SK-N-SH (cell line): ENCODE measurements around the gene ZBTB3. TPM values are rescaled to one million over a fixed set of nuclear protein-coding genes. Genes with fewer than 3 reads are reported as not detected.

Experiments
- CTCF ChIA-PET: fragments of 300-600, 350-600 bp; formaldehyde crosslinking; extraction: SDS; loops from one replicate; lab custom pipeline; 2021; lab: Yijun Ruan, JAX
- POLR2A ChIA-PET: fragments of 350-600 bp; sonication (Branson Sonifier 250); formaldehyde crosslinking; extraction: SDS; loops from one replicate; lab custom pipeline; 2020; ENCODE audit warnings: antibody characterized with exemption, inconsistent platforms; lab: Yijun Ruan, JAX
- DNase-seq: peaks from one replicate; pipeline ENCODE4 v3.0.0; 2012
- H2AFZ ChIP-seq: fragments of 200-600 bp; sonication (generic); 2 replicates; pipeline ENCODE4 v1.8.1; 2016; ENCODE audit warnings: antibody characterized with exemption, mild to moderate bottlenecking, low read depth
- H3F3A ChIP-seq: fragments of 200-600 bp; sonication (generic); replicated peaks from 2 replicates; pipeline ENCODE3; 2016; ENCODE audit warnings: antibody characterized with exemption, mild to moderate bottlenecking; ENCODE audit not compliant: insufficient read depth
- H3K27ac ChIP-seq, 2 experiments: fragments of 200-500 bp in 1 of 2; fragments of 200-600 bp in 1 of 2; sonication (Bioruptor generic) in 1 of 2; sonication (generic), shearing (Covaris generic) in 1 of 2; 2 replicates each; pipeline versions ENCODE4 v1.5.1 to v1.6.1; 2014 to 2016; ENCODE audit warnings: low read depth in 2 of 2, inconsistent platforms in 1 of 2, low read length in 1 of 2, mild to moderate bottlenecking in 1 of 2, mixed read lengths in 1 of 2
- H3K27me3 ChIP-seq: fragments of 200-600 bp; sonication (generic), shearing (Covaris generic); 2 replicates; pipeline ENCODE4 v1.6.1; 2016; ENCODE audit warnings: mixed run types; ENCODE audit not compliant: insufficient read depth
- H3K36me3 ChIP-seq, 2 experiments: fragments of 200-500 bp in 1 of 2; fragments of 200-600 bp in 1 of 2; sonication (Bioruptor generic) in 1 of 2; sonication (generic) in 1 of 2; replicated peaks in 1 of 2; 2 replicates each; pipeline versions ENCODE3 to v1.5.1; 2014 to 2016; ENCODE audit warnings: low read length in 1 of 2, mild to moderate bottlenecking in 1 of 2; ENCODE audit not compliant: insufficient read depth in 2 of 2, control insufficient read depth in 1 of 2
- H3K4me1 ChIP-seq, 2 experiments: fragments of 200-500 bp in 1 of 2; fragments of 200-600 bp in 1 of 2; sonication (Bioruptor generic) in 1 of 2; sonication (generic), shearing (Covaris generic) in 1 of 2; 2 replicates each; pipeline versions ENCODE4 v1.5.1 to v1.6.1; 2014 to 2016; ENCODE audit warnings: low read depth in 1 of 2, low read length in 1 of 2, mixed run types in 1 of 2; ENCODE audit not compliant: insufficient read depth in 2 of 2, control insufficient read depth in 1 of 2
- H3K4me2 ChIP-seq: fragments of 200-600 bp; sonication (generic), shearing (Covaris generic); 2 replicates; pipeline ENCODE4 v1.6.1; 2017; ENCODE audit warnings: mixed run types
- H3K4me3 ChIP-seq, 2 experiments: fragments of 200-500 bp in 1 of 2; fragments of 200-600 bp in 1 of 2; sonication (Bioruptor generic) in 1 of 2; sonication (generic), shearing (Covaris generic) in 1 of 2; 2 replicates each; pipeline versions ENCODE4 v1.5.1 to v1.8.1; 2014 to 2016; ENCODE audit warnings: low read depth in 2 of 2, inconsistent platforms in 1 of 2, low read length in 1 of 2, mild to moderate bottlenecking in 1 of 2, mixed read lengths in 1 of 2, moderate library complexity in 1 of 2
- H3K79me2 ChIP-seq: fragments of 200-600 bp; sonication (generic); 2 replicates; pipeline ENCODE4 v1.8.1; 2017; ENCODE audit warnings: mild to moderate bottlenecking; ENCODE audit not compliant: insufficient read depth
- H3K9ac ChIP-seq: fragments of 200-600 bp; sonication (generic); 2 replicates; pipeline ENCODE4 v1.6.1; 2017; ENCODE audit warnings: mixed run types
- H3K9me2 ChIP-seq: fragments of 200-600 bp; sonication (generic); 2 replicates; pipeline ENCODE4 v1.6.1; 2017; ENCODE audit warnings: mixed run types
- H3K9me3 ChIP-seq: fragments of 200-600 bp; sonication (generic); 2 replicates; pipeline ENCODE4 v1.6.1; 2017; ENCODE audit warnings: mixed run types, mild to moderate bottlenecking, moderate library complexity
- H4K20me1 ChIP-seq: fragments of 200-600 bp; sonication (generic); 2 replicates; pipeline ENCODE4 v1.6.1; 2017; ENCODE audit warnings: mild to moderate bottlenecking, mixed run types; ENCODE audit not compliant: insufficient read depth
- FOXJ3 ChIP-seq: sonication (generic); formaldehyde crosslinking; IDR thresholded peaks from 2 replicates; pipeline ENCODE4 v1.5.1; 2020; ENCODE audit warnings: mild to moderate bottlenecking, missing genetic modification reagents
- FOXM1 ChIP-seq: IDR thresholded peaks from 2 replicates; pipeline ENCODE4 v1.4.0; 2012; ENCODE audit warnings: low read depth, mild to moderate bottlenecking
- GATA2 ChIP-seq: sonication (generic); formaldehyde crosslinking; IDR thresholded peaks from 2 replicates; pipeline ENCODE4 v1.5.0; 2020; ENCODE audit warnings: mild to moderate bottlenecking, missing genetic modification reagents
- JUND ChIP-seq: IDR thresholded peaks from 2 replicates; pipeline ENCODE4 v1.4.0; 2012
- NFIC ChIP-seq: IDR thresholded peaks from 2 replicates; pipeline ENCODE4 v1.4.0; 2012; ENCODE audit warnings: borderline replicate concordance
- REST ChIP-seq: IDR thresholded peaks from 2 replicates; pipeline ENCODE4 v1.6.1; 2012; ENCODE audit warnings: mild to moderate bottlenecking, low read depth, low read length, moderate library complexity
- SMC3 ChIP-seq: IDR thresholded peaks from 2 replicates; pipeline ENCODE4 v1.6.1; 2012; ENCODE audit warnings: low read depth, low read length, improper control_type of control experiment
- TAF1 ChIP-seq: IDR thresholded peaks from 2 replicates; pipeline ENCODE4 v1.6.1; 2012; ENCODE audit warnings: low read depth, mild to moderate bottlenecking, low read length, moderate library complexity, borderline replicate concordance
- TEAD4 ChIP-seq: IDR thresholded peaks from 2 replicates; pipeline ENCODE4 v1.4.0; 2012; ENCODE audit warnings: mild to moderate bottlenecking, borderline replicate concordance; ENCODE audit not compliant: insufficient read depth
- YY1 ChIP-seq: IDR thresholded peaks from 2 replicates; pipeline ENCODE4 v1.4.0; 2012; ENCODE audit warnings: low read depth, mild to moderate bottlenecking
- ZBTB33 ChIP-seq: IDR thresholded peaks from 2 replicates; pipeline ENCODE4 v1.4.0; 2012; ENCODE audit warnings: low read depth, borderline replicate concordance
- WGBS: methylation state at CpG from one replicate; pipeline ENCODE4 v1.1.6; 2017; ENCODE audit warnings: low lambda C conversion rate; 5-methylcytosine and 5-hydroxymethylcytosine counted together
- polyA plus RNA-seq, 3 experiments: library from polyadenylated mRNA; depleted of rRNA; stranded (reverse); fragments of >200 nt; gene quantifications; 2 replicates each; pipeline ENCODE4 v1.2.3, GENCODE V29; 2012

Gene ZBTB3
- polyA plus RNA-seq, 1 of the 3 experiments (the other 2 are of a cell fraction) = 2.1 TPM

GRCh38 chr11:62726915-62727164, 27.1 kb downstream of the ZBTB3 start:
- CTCF ChIA-PET = interaction anchor here (0.6 to 2.3 kb wide), 6 partner anchors 18 to 100 kb away, joined by 3 to 9 read pairs (median 4); partner anchors contain the start of genes BSCL2 and TMEM179B
- WGBS = no CpG with 5 or more reads among the region's 37 CpGs
- Histone ChIP-seq H3K27ac (peak overlapping the region; percentile 99), H3K79me2 (peaks cover 84% of the 10 kb centered on the region), H4K20me1 (peaks cover 36% of the 10 kb centered on the region), H3K4me1 (peaks cover 12 to 21% of the 10 kb centered on the region in 2 experiments; a peak in 3 of 4 replicates), H3K9me3 (no peaks in the 10 kb centered on the region), H2AFZ (no peak overlapping the region), H3K9me2 (no peaks in the 10 kb centered on the region), H3K36me3 (peaks cover 31 to 42% of the 10 kb centered on the region in 2 experiments), H3K4me3 (peak overlapping the region; percentile 89 to 92), H3K27me3 (no peaks in the 10 kb centered on the region), H3K9ac (peak overlapping the region; percentile 88), H3F3A (peaks cover 26% of the 10 kb centered on the region), H3K4me2 (peak overlapping the region; percentile 93)
- no peak for TF ChIP-seq JUND
- TF ChIP-seq GATA2 (CRISPR knock-in tag) = no peak
- peak; percentile 66; the same call in 1 of the 2 replicates for TF ChIP-seq TAF1
- no peak for TF ChIP-seq TEAD4
- TF ChIP-seq FOXJ3 (CRISPR knock-in tag) = no peak
- TF ChIP-seq SMC3 = no peak
- TF ChIP-seq REST = peak; percentile 26; the same call in 1 of the 2 replicates
- no peak for TF ChIP-seq FOXM1
- no peak for TF ChIP-seq ZBTB33
- POLR2A ChIA-PET = interaction anchor here (0.7 to 4.5 kb wide), 15 partner anchors 17 to 153 kb away, joined by 3 to 33 read pairs (median 10); partner anchors contain the start of genes C11orf98, CSKMT, LBHD1 and MTA2
- no peak for DNase-seq

GRCh38 chr11:62726156-62726914, 27.6 kb downstream of the ZBTB3 start:
- Histone ChIP-seq H3K4me3 (peak overlapping the region; percentile 89 to 92), H3F3A (peaks cover 26% of the 10 kb centered on the region), H3K27ac (peak overlapping the region; percentile 99), H3K79me2 (peaks cover 84% of the 10 kb centered on the region), H3K27me3 (no peaks in the 10 kb centered on the region), H3K9me2 (no peaks in the 10 kb centered on the region), H3K9ac (peak overlapping the region; percentile 88)
- ChIA-PET CTCF (interaction anchor here (0.7 to 2.3 kb wide), 6 partner anchors 20 to 100 kb away, joined by 3 to 9 read pairs (median 4); partner anchors contain the start of genes BSCL2 and TMEM179B), POLR2A (interaction anchor here (0.8 to 4.5 kb wide), 14 partner anchors 9 to 154 kb away, joined by 3 to 33 read pairs (median 11); partner anchors contain the start of genes C11orf98, CSKMT, LBHD1 and MTA2)
- TF ChIP-seq YY1 (0 out of 2 replicates have a peak, but pooled peaks have one; percentile 30), NFIC (no peak)
- TF ChIP-seq, all 33 proteins: peak for 1
- H3K4me1 ChIP-seq = peaks cover 12 to 21% of the 10 kb centered on the region in 2 experiments; a peak in 3 of 4 replicates
- H4K20me1 ChIP-seq = peaks cover 36% of the 10 kb centered on the region
- 2% methylated on average over 34 of the region's 51 CpGs for WGBS
- H3K9me3 ChIP-seq = no peaks in the 10 kb centered on the region
- H3K4me2 ChIP-seq = peak overlapping the region; percentile 93
- no peak for DNase-seq
- peaks cover 36 to 48% of the 10 kb centered on the region in 2 experiments for H3K36me3 ChIP-seq
- no peak overlapping the region for H2AFZ ChIP-seq
